SK-N-SH (cell line): ENCODE results near the gene NUMA1. TPM values are rescaled to one million over a fixed set of nuclear protein-coding genes. Genes with fewer than 3 reads are reported as not detected.

Experiments
- CTCF ChIA-PET: fragments of 300-600, 350-600 bp; formaldehyde crosslinking; extraction: SDS; loops from one replicate; lab custom pipeline; 2021; lab: Yijun Ruan, JAX
- POLR2A ChIA-PET: fragments of 350-600 bp; sonication (Branson Sonifier 250); formaldehyde crosslinking; extraction: SDS; loops from one replicate; lab custom pipeline; 2020; ENCODE audit warnings: antibody characterized with exemption, inconsistent platforms; lab: Yijun Ruan, JAX
- DNase-seq: peaks from one replicate; pipeline ENCODE4 v3.0.0; 2012
- H2AFZ ChIP-seq: fragments of 200-600 bp; sonication (generic); 2 replicates; pipeline ENCODE4 v1.8.1; 2016; ENCODE audit warnings: antibody characterized with exemption, mild to moderate bottlenecking, low read depth
- H3F3A ChIP-seq: fragments of 200-600 bp; sonication (generic); replicated peaks from 2 replicates; pipeline ENCODE3; 2016; ENCODE audit warnings: antibody characterized with exemption, mild to moderate bottlenecking; ENCODE audit not compliant: insufficient read depth
- H3K27ac ChIP-seq, 2 experiments: fragments of 200-500 bp in 1 of 2; fragments of 200-600 bp in 1 of 2; sonication (Bioruptor generic) in 1 of 2; sonication (generic), shearing (Covaris generic) in 1 of 2; 2 replicates each; pipeline versions ENCODE4 v1.5.1 to v1.6.1; 2014 to 2016; ENCODE audit warnings: low read depth in 2 of 2, inconsistent platforms in 1 of 2, low read length in 1 of 2, mild to moderate bottlenecking in 1 of 2, mixed read lengths in 1 of 2
- H3K27me3 ChIP-seq: fragments of 200-600 bp; sonication (generic), shearing (Covaris generic); 2 replicates; pipeline ENCODE4 v1.6.1; 2016; ENCODE audit warnings: mixed run types; ENCODE audit not compliant: insufficient read depth
- H3K36me3 ChIP-seq, 2 experiments: fragments of 200-500 bp in 1 of 2; fragments of 200-600 bp in 1 of 2; sonication (Bioruptor generic) in 1 of 2; sonication (generic) in 1 of 2; replicated peaks in 1 of 2; 2 replicates each; pipeline versions ENCODE3 to v1.5.1; 2014 to 2016; ENCODE audit warnings: low read length in 1 of 2, mild to moderate bottlenecking in 1 of 2; ENCODE audit not compliant: insufficient read depth in 2 of 2, control insufficient read depth in 1 of 2
- H3K4me1 ChIP-seq, 2 experiments: fragments of 200-500 bp in 1 of 2; fragments of 200-600 bp in 1 of 2; sonication (Bioruptor generic) in 1 of 2; sonication (generic), shearing (Covaris generic) in 1 of 2; 2 replicates each; pipeline versions ENCODE4 v1.5.1 to v1.6.1; 2014 to 2016; ENCODE audit warnings: low read depth in 1 of 2, low read length in 1 of 2, mixed run types in 1 of 2; ENCODE audit not compliant: insufficient read depth in 2 of 2, control insufficient read depth in 1 of 2
- H3K4me2 ChIP-seq: fragments of 200-600 bp; sonication (generic), shearing (Covaris generic); 2 replicates; pipeline ENCODE4 v1.6.1; 2017; ENCODE audit warnings: mixed run types
- H3K4me3 ChIP-seq, 2 experiments: fragments of 200-500 bp in 1 of 2; fragments of 200-600 bp in 1 of 2; sonication (Bioruptor generic) in 1 of 2; sonication (generic), shearing (Covaris generic) in 1 of 2; 2 replicates each; pipeline versions ENCODE4 v1.5.1 to v1.8.1; 2014 to 2016; ENCODE audit warnings: low read depth in 2 of 2, inconsistent platforms in 1 of 2, low read length in 1 of 2, mild to moderate bottlenecking in 1 of 2, mixed read lengths in 1 of 2, moderate library complexity in 1 of 2
- H3K79me2 ChIP-seq: fragments of 200-600 bp; sonication (generic); 2 replicates; pipeline ENCODE4 v1.8.1; 2017; ENCODE audit warnings: mild to moderate bottlenecking; ENCODE audit not compliant: insufficient read depth
- H3K9ac ChIP-seq: fragments of 200-600 bp; sonication (generic); 2 replicates; pipeline ENCODE4 v1.6.1; 2017; ENCODE audit warnings: mixed run types
- H3K9me2 ChIP-seq: fragments of 200-600 bp; sonication (generic); 2 replicates; pipeline ENCODE4 v1.6.1; 2017; ENCODE audit warnings: mixed run types
- H3K9me3 ChIP-seq: fragments of 200-600 bp; sonication (generic); 2 replicates; pipeline ENCODE4 v1.6.1; 2017; ENCODE audit warnings: mixed run types, mild to moderate bottlenecking, moderate library complexity
- H4K20me1 ChIP-seq: fragments of 200-600 bp; sonication (generic); 2 replicates; pipeline ENCODE4 v1.6.1; 2017; ENCODE audit warnings: mild to moderate bottlenecking, mixed run types; ENCODE audit not compliant: insufficient read depth
- CTCF ChIP-seq: fragments of 200-600 bp; sonication (generic); IDR thresholded peaks from 2 replicates; pipeline ENCODE4 v1.6.1; 2017; ENCODE audit warnings: antibody characterized with exemption, mild to moderate bottlenecking, moderate library complexity
- GABPA ChIP-seq: IDR thresholded peaks from 2 replicates; pipeline ENCODE4 v1.4.0; 2012; ENCODE audit warnings: low read depth, mild to moderate bottlenecking
- MEF2A ChIP-seq: IDR thresholded peaks from 2 replicates; pipeline ENCODE4 v1.4.0; 2012; ENCODE audit warnings: low read depth, borderline replicate concordance
- NRF1 ChIP-seq: IDR thresholded peaks from 2 replicates; pipeline ENCODE4 v1.6.1; 2012; ENCODE audit warnings: low read depth, mild to moderate bottlenecking, low read length
- RAD21 ChIP-seq: IDR thresholded peaks from 2 replicates; pipeline ENCODE4 v1.6.1; 2012; ENCODE audit warnings: mild to moderate bottlenecking, low read length
- RCOR1 ChIP-seq: fragments of 150-350 bp; IDR thresholded peaks from 2 replicates; pipeline ENCODE4 v1.6.1; 2017; ENCODE audit warnings: antibody characterized with exemption, low read length
- SMC3 ChIP-seq: IDR thresholded peaks from 2 replicates; pipeline ENCODE4 v1.6.1; 2012; ENCODE audit warnings: low read depth, low read length, improper control_type of control experiment
- WGBS: methylation state at CpG from one replicate; pipeline ENCODE4 v1.1.6; 2017; ENCODE audit warnings: low lambda C conversion rate; 5-methylcytosine and 5-hydroxymethylcytosine counted together
- polyA plus RNA-seq, 3 experiments: library from polyadenylated mRNA; depleted of rRNA; stranded (reverse); fragments of >200 nt; gene quantifications; 2 replicates each; pipeline ENCODE4 v1.2.3, GENCODE V29; 2012
- TF ChIP-seq, protein P1 (sequence below): IDR thresholded peaks from 2 replicates; pipeline ENCODE4 v1.4.0; 2012; ENCODE audit warnings: low read depth
- TF ChIP-seq, protein P2 (sequence below): IDR thresholded peaks from 2 replicates; pipeline ENCODE4 v1.4.0; 2012; ENCODE audit warnings: low read depth, borderline replicate concordance
- TF ChIP-seq, protein P3 (sequence below): IDR thresholded peaks from 2 replicates; pipeline ENCODE4; 2012

Gene NUMA1
- polyA plus RNA-seq, 1 of the 3 experiments (the other 2 are of a cell fraction): 111 TPM

GRCh38 chr11:72018171-72018570 lies 62.2 kb downstream of the NUMA1 start:
- Histone ChIP-seq H3K27ac (no peak overlapping the region), H3K36me3 (peaks cover 66 to 96% of the 10 kb centered on the region in 2 experiments), H3K79me2 (peaks cover 15% of the 10 kb centered on the region), H3K9me2 (no peaks in the 10 kb centered on the region), H3K4me2 (no peak overlapping the region), H3K9me3 (no peaks in the 10 kb centered on the region), H3K4me3 (no peak overlapping the region), H3K9ac (no peak overlapping the region), H4K20me1 (0 out of 2 replicates have a peak, but pooled peaks cover 9% of the 10 kb centered on the region), H3K27me3 (no peaks in the 10 kb centered on the region), H3F3A (no peaks in the 10 kb centered on the region), H3K4me1 (no peaks in the 10 kb centered on the region), H2AFZ (no peak overlapping the region)
- WGBS: 94% methylated on average over 9 of the region's 9 CpGs
- ChIA-PET POLR2A (interaction anchor here (2.1 kb wide), 1 partner anchor 13 kb away, joined by 7 read pairs; no protein-coding TSS in a partner anchor), CTCF (interaction anchor here (0.8 to 21.4 kb wide), 6 partner anchors 12 to 453 kb away, joined by 3 to 416 read pairs (median 4); partner anchors contain the start of gene LAMTOR1)
- TF ChIP-seq RCOR1 (no peak), NRF1 (no peak), MEF2A (no peak), GABPA (no peak)
- TF ChIP-seq, protein P1, sequence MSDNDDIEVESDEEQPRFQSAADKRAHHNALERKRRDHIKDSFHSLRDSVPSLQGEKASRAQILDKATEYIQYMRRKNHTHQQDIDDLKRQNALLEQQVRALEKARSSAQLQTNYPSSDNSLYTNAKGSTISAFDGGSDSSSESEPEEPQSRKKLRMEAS: no peak
- no peak for DNase-seq

GRCh38 chr11:72015511-72016061 lies 64.8 kb downstream of the NUMA1 start:
- H3K27ac ChIP-seq: no peak overlapping the region; a peak in 1 of 4 replicates
- H4K20me1 ChIP-seq: peaks cover 28% of the 10 kb centered on the region; the same call in 1 of the 2 replicates
- 92% methylated on average over 7 of the region's 10 CpGs for WGBS
- no peak overlapping the region for H2AFZ ChIP-seq
- no peaks in the 10 kb centered on the region for H3K27me3 ChIP-seq
- H3K9me2 ChIP-seq: no peaks in the 10 kb centered on the region
- ChIA-PET CTCF (interaction anchor here (0.5 to 21.4 kb wide), 15 partner anchors 9 to 418 kb away, joined by 3 to 416 read pairs (median 3); partner anchors contain the start of gene LAMTOR1), POLR2A (interaction anchor here (0.8 to 1.7 kb wide), 3 partner anchors 9 to 25 kb away, joined by 3 to 4 read pairs (median 4); no protein-coding TSS in a partner anchor)
- H3K36me3 ChIP-seq: peaks cover 48 to 97% of the 10 kb centered on the region in 2 experiments
- no peak for DNase-seq
- H3K4me1 ChIP-seq: no peaks in the 10 kb centered on the region; a peak in 1 of 4 replicates
- peaks cover 2% of the 10 kb centered on the region; the same call in 1 of the 2 replicates for H3K79me2 ChIP-seq
- H3K4me2 ChIP-seq: no peak overlapping the region
- H3K9ac ChIP-seq: no peak overlapping the region
- no peak overlapping the region for H3K4me3 ChIP-seq
- H3K9me3 ChIP-seq: no peaks in the 10 kb centered on the region
- H3F3A ChIP-seq: peaks cover 2% of the 10 kb centered on the region
- peak; percentile 19; the same call in 1 of the 2 replicates for TF ChIP-seq RAD21
- TF ChIP-seq SMC3: peak; percentile 33; the same call in 1 of the 2 replicates
- TF ChIP-seq, protein P2, sequence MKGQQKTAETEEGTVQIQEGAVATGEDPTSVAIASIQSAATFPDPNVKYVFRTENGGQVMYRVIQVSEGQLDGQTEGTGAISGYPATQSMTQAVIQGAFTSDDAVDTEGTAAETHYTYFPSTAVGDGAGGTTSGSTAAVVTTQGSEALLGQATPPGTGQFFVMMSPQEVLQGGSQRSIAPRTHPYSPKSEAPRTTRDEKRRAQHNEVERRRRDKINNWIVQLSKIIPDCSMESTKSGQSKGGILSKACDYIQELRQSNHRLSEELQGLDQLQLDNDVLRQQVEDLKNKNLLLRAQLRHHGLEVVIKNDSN: no peak
- TF ChIP-seq, protein P3, sequence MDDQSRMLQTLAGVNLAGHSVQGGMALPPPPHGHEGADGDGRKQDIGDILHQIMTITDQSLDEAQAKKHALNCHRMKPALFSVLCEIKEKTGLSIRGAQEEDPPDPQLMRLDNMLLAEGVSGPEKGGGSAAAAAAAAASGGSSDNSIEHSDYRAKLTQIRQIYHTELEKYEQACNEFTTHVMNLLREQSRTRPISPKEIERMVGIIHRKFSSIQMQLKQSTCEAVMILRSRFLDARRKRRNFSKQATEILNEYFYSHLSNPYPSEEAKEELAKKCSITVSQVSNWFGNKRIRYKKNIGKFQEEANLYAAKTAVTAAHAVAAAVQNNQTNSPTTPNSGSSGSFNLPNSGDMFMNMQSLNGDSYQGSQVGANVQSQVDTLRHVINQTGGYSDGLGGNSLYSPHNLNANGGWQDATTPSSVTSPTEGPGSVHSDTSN: no peak
- peak; percentile 39; the same call in 1 of the 2 replicates for TF ChIP-seq CTCF
